ENCODE measurements around the gene STK32B. TPM values are rescaled to one million over a fixed set of nuclear protein-coding genes. Genes with fewer than 3 reads are reported as not detected.
"Not testable (repeated sequence)": the region's sequence is repeated elsewhere in the genome, so short reads cannot be mapped to it uniquely, and the experiment has no call there.

The STK32B gene
- total RNA-seq, 1 experiment from 2014 or later = 1.1 TPM

- Histone ChIP-seq H3K36me3 (ENCODE audit: low read depth, low read length) (no peaks in the 10 kb centered on the region), H3K79me2 (ENCODE audit: low read length) (no peaks in the 10 kb centered on the region), H2AFZ (ENCODE audit: low read length) (no peak overlapping the region), H3K27me3 (ENCODE audit: low read length) (peaks cover 19% of the 10 kb centered on the region), H3F3A (ENCODE audit: low read length, unreplicated experiment) (no peaks in the 10 kb centered on the region), H3K4me3 (ENCODE audit: low read length) (no peak overlapping the region), H3K9ac (ENCODE audit: low read length) (no peak overlapping the region), H3K4me2 (ENCODE audit: low read length) (no peak overlapping the region), H4K20me1 (ENCODE audit: low read length) (no peaks in the 10 kb centered on the region), H3K4me1 (ENCODE audit: insufficient read depth, low read length) (no peaks in the 10 kb centered on the region), H3K27ac (ENCODE audit: low read length) (no peak overlapping the region), H3K9me2 (replicated peaks; ENCODE audit: low read length) (no peaks in the 10 kb centered on the region), H3K9me3 (ENCODE audit: low read length) (no peaks in the 10 kb centered on the region)
- ChIA-PET CTCF (no interaction called here), POLR2A (ENCODE audit: unreplicated experiment) (no interaction called here)
- no TSS peak for BruUV-seq (replicated peaks)
- intact Hi-C loops (cut with micrococcal nuclease) = no loop called here
- ATAC-seq (no peak), DNase-seq (no peak)
- TF ChIP-seq EZH2phosphoT487 (IDR thresholded peaks at IDR 0.05; ENCODE audit: borderline replicate concordance, low read length) = no peak
- no peak for TF ChIP-seq EZH2 (IDR thresholded peaks at IDR 0.05; ENCODE audit: low read length, unreplicated experiment)
- TF ChIP-seq CTCF (conservative IDR thresholded peaks at IDR 0.05; ENCODE audit: low read depth, low read length) = no peak
Observed at GRCh38 chr4:5435201-5435600, 383.9 kb downstream of the STK32B start.

GRCh38 chr4:5435823-5436222 is 384.5 kb downstream of the STK32B start:
- no peaks in the 10 kb centered on the region for H3K36me3 ChIP-seq (ENCODE audit: low read depth, low read length)
- ChIA-PET POLR2A (ENCODE audit: unreplicated experiment) (no interaction called here), CTCF (no interaction called here)
- no peaks in the 10 kb centered on the region for H3K79me2 ChIP-seq (ENCODE audit: low read length)
- H3K27ac ChIP-seq (ENCODE audit: low read length) = no peak overlapping the region
- H4K20me1 ChIP-seq (ENCODE audit: low read length) = no peaks in the 10 kb centered on the region
- peaks cover 19% of the 10 kb centered on the region for H3K27me3 ChIP-seq (ENCODE audit: low read length)
- no peaks in the 10 kb centered on the region for H3K4me1 ChIP-seq (ENCODE audit: insufficient read depth, low read length)
- H3K4me3 ChIP-seq (ENCODE audit: low read length) = no peak overlapping the region
- H3K9ac ChIP-seq (ENCODE audit: low read length) = no peak overlapping the region
- TF ChIP-seq EZH2 (IDR thresholded peaks at IDR 0.05; ENCODE audit: low read length, unreplicated experiment) (no peak), CTCF (conservative IDR thresholded peaks at IDR 0.05; ENCODE audit: low read depth, low read length) (no peak), EZH2phosphoT487 (IDR thresholded peaks at IDR 0.05; ENCODE audit: borderline replicate concordance, low read length) (no peak)
- no peak for DNase-seq
- ATAC-seq = no peak
- H3K9me2 ChIP-seq (replicated peaks; ENCODE audit: low read length) = no peaks in the 10 kb centered on the region
- no peak overlapping the region for H2AFZ ChIP-seq (ENCODE audit: low read length)
- no TSS peak for BruUV-seq (replicated peaks)
- no peak overlapping the region for H3K4me2 ChIP-seq (ENCODE audit: low read length)
- intact Hi-C loops (cut with micrococcal nuclease) = no loop called here
- no peaks in the 10 kb centered on the region for H3K9me3 ChIP-seq (ENCODE audit: low read length)
- H3F3A ChIP-seq (ENCODE audit: low read length, unreplicated experiment) = no peaks in the 10 kb centered on the region

- H3K9ac ChIP-seq (ENCODE audit: low read length); intact Hi-C loops (cut with micrococcal nuclease); H3K4me1 ChIP-seq (ENCODE audit: insufficient read depth, low read length); ATAC-seq; CTCF ChIA-PET; H4K20me1 ChIP-seq (ENCODE audit: low read length); POLR2A ChIA-PET (ENCODE audit: unreplicated experiment); H3K36me3 ChIP-seq (ENCODE audit: low read depth, low read length); H3K4me3 ChIP-seq (ENCODE audit: low read length); H3K27me3 ChIP-seq (ENCODE audit: low read length); H3F3A ChIP-seq (ENCODE audit: low read length, unreplicated experiment); H3K79me2 ChIP-seq (ENCODE audit: low read length); H3K4me2 ChIP-seq (ENCODE audit: low read length); BruUV-seq (replicated peaks); H3K27ac ChIP-seq (ENCODE audit: low read length); H3K9me3 ChIP-seq (ENCODE audit: low read length); H2AFZ ChIP-seq (ENCODE audit: low read length); DNase-seq; H3K9me2 ChIP-seq (replicated peaks; ENCODE audit: low read length): not testable (repeated sequence)
Observed at GRCh38 chr4:5443976-5444802, 392.9 kb downstream of the STK32B start.
